GM21390 (cell line): ENCODE results near the gene SLC16A7.

ENCODE experiments used
- ATAC-seq: cut with Tn5 transposase; IDR thresholded peaks from one replicate; pipeline ENCODE4 v1.9.1; 2021; ENCODE audit not compliant: unreplicated experiment

Gene SLC16A7

GRCh38 chr12:59620326-59620725 is 24.5 kb downstream of the SLC16A7 start:
- ATAC-seq, result peak; percentile 42

GRCh38 chr12:59624732-59625460 is 29.1 kb downstream of the SLC16A7 start:
- ATAC-seq, result no peak

- no peak for ATAC-seq
Measured at GRCh38 chr12:59626382-59626781, 30.6 kb downstream of the SLC16A7 start.

- ATAC-seq, result no peak
Measured at GRCh38 chr12:59627582-59627981, 31.8 kb downstream of the SLC16A7 start.

- ATAC-seq, result no peak
Measured at GRCh38 chr12:59629890-59630289, 34.1 kb downstream of the SLC16A7 start.

GRCh38 chr12:59632408-59632807 is 36.6 kb downstream of the SLC16A7 start:
- no peak for ATAC-seq

- ATAC-seq, result no peak
Measured at GRCh38 chr12:59634254-59634653, 38.4 kb downstream of the SLC16A7 start.

GRCh38 chr12:59636945-59637691 is 41.3 kb downstream of the SLC16A7 start:
- ATAC-seq, result peak; percentile 71

- no peak for ATAC-seq
Measured at GRCh38 chr12:59637692-59638070, 41.9 kb downstream of the SLC16A7 start.

- ATAC-seq, result no peak
Measured at GRCh38 chr12:59643550-59643949, 47.7 kb downstream of the SLC16A7 start.

GRCh38 chr12:59645242-59645641 is 49.4 kb downstream of the SLC16A7 start:
- no peak for ATAC-seq

GRCh38 chr12:59646636-59647035 is 50.8 kb downstream of the SLC16A7 start:
- ATAC-seq, result no peak

GRCh38 chr12:59649203-59649602 is 53.4 kb downstream of the SLC16A7 start:
- ATAC-seq, result no peak

GRCh38 chr12:59650588-59651228 is 54.9 kb downstream of the SLC16A7 start:
- no peak for ATAC-seq

GRCh38 chr12:59651229-59651920 is 55.5 kb downstream of the SLC16A7 start:
- ATAC-seq, result no peak

- no peak for ATAC-seq
Measured at GRCh38 chr12:59652130-59652529, 56.3 kb downstream of the SLC16A7 start.

GRCh38 chr12:59654061-59654460 is 58.2 kb downstream of the SLC16A7 start:
- no peak for ATAC-seq

- ATAC-seq, result no peak
Measured at GRCh38 chr12:59657266-59657665, 61.4 kb downstream of the SLC16A7 start.

GRCh38 chr12:59657711-59658110 is 61.9 kb downstream of the SLC16A7 start:
- no peak for ATAC-seq

- ATAC-seq, result no peak
Measured at GRCh38 chr12:59660148-59660547, 64.3 kb downstream of the SLC16A7 start.

GRCh38 chr12:59660921-59661597 is 65.2 kb downstream of the SLC16A7 start:
- no peak for ATAC-seq
